H1 (cell line): ENCODE measurements around the gene ACKR2. TPM values are rescaled to one million over a fixed set of nuclear protein-coding genes. Genes with fewer than 3 reads are reported as not detected.

Experiments
- CHD1 ChIP-seq: IDR thresholded peaks from 2 replicates; pipeline ENCODE4 v1.6.1; 2012; ENCODE audit warnings: low read depth, low read length, improper control_type of control experiment
- RXRA ChIP-seq: IDR thresholded peaks from 2 replicates; pipeline ENCODE4 v1.6.1; 2011; ENCODE audit warnings: low read depth, mild to moderate bottlenecking, low read length, moderate library complexity; ENCODE audit not compliant: insufficient read depth
- polyA plus RNA-seq, 7 experiments: library from polyadenylated mRNA; depleted of rRNA in 3 of 7; stranded (reverse) in 5 of 7; unstranded in 2 of 7; fragments of >200 nt in 5 of 7; fragments of 200-250 nt in 2 of 7; gene quantifications; 1 replicate in 5 of 7; 2 replicates in 1 of 7; 4 replicates in 1 of 7; pipeline versions ENCODE4 v1.2.1 to v1.2.3, GENCODE V29; 2011 to 2013; ENCODE audit warnings: missing spikeins in 2 of 7, mixed read lengths in 2 of 7
- total RNA-seq: library from RNA; stranded (reverse); fragmentation: NEBNext Ultra II Directional; extraction: Animal tissue kit (Norgen Biotek cat#: 25700); gene quantifications from 2 replicates; pipeline ENCODE4 v1.2.1, GENCODE V29; 2021

Gene ACKR2
- total and polyA plus RNA-seq, 2 of the 8 experiments (the other 6 are each of a cell fraction or from before 2014, with no cell fraction given): 0.09 to 0.12 TPM

DNA sequence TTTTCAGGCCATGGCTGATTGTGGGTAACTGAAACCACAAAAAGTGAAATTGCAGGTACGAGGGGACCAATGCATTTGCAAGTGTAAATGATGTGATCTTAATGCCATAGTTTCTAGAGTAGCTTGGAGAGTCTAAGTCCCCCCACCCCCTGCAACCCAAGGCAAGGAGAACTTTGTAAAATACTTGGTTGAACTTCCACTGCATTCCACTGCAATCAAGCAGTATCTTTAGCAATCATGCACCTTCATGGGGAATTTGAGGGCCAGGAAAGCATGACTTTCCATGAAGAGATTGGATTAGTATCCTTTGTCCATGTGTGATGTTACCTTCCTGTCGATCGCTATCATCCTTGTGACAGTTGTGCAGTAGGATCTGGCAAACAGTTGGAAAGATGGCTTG lies 77.8 kb downstream of the ACKR2 start (continued):
- TF ChIP-seq CHD1 (no peak), RXRA (no peak)
- TF ChIP-seq, all 59 proteins: peak for 0
